Fibroblast of lung (primary cell): Measurements from ENCODE around the gene BAD. TPM values are rescaled to one million over a fixed set of nuclear protein-coding genes. Genes with fewer than 3 reads are reported as not detected.

Experiments used
- DNase-seq, 2 donors: peaks; one replicate each; pipeline versions ENCODE4 v3.0.0 to v3.0.0-alpha.2; 2010; ENCODE audit warnings: low read depth in 2 of 2
- H2AFZ ChIP-seq: 2 replicates; pipeline ENCODE4 v1.5.1; 2012; ENCODE audit warnings: low read length, control low read depth, inconsistent platforms
- H3K27ac ChIP-seq: 2 replicates; pipeline ENCODE4 v1.5.1; 2011; ENCODE audit warnings: low read length, control low read depth; ENCODE audit not compliant: insufficient read depth
- H3K27me3 ChIP-seq: 2 replicates; pipeline ENCODE4 v1.5.1; 2011; ENCODE audit warnings: mild to moderate bottlenecking, low read length; ENCODE audit not compliant: control insufficient read depth, insufficient read depth
- H3K36me3 ChIP-seq: 2 replicates; pipeline ENCODE4 v1.5.1; 2011; ENCODE audit warnings: low read length; ENCODE audit not compliant: control insufficient read depth, insufficient read depth
- H3K4me1 ChIP-seq: 2 replicates; pipeline ENCODE4 v1.5.1; 2011; ENCODE audit warnings: low read length; ENCODE audit not compliant: control insufficient read depth, insufficient read depth; ENCODE audit errors: extremely low read depth
- H3K4me2 ChIP-seq: 2 replicates; pipeline ENCODE4 v1.5.1; 2011; ENCODE audit warnings: low read length, control low read depth; ENCODE audit not compliant: insufficient read depth; ENCODE audit errors: extremely low read depth
- H3K4me3 ChIP-seq, 4 experiments: fragments of 200-600 bp in 1 of 4; sonication (generic) in 1 of 4; replicated peaks in 1 of 4; 2 replicates each; pipeline ENCODE4 v1.5.1; 2011 to 2016; ENCODE audit warnings: low read length in 4 of 4, low read depth in 3 of 4, mild to moderate bottlenecking in 3 of 4, control low read depth in 2 of 4, inconsistent platforms in 1 of 4, mixed read lengths in 1 of 4; ENCODE audit not compliant: insufficient read depth in 1 of 4; ENCODE audit errors: control extremely low read depth in 1 of 4
- H3K79me2 ChIP-seq: 2 replicates; pipeline ENCODE4 v1.5.1; 2012; ENCODE audit warnings: mild to moderate bottlenecking, low read length, inconsistent platforms; ENCODE audit not compliant: control insufficient read depth, insufficient read depth
- H3K9ac ChIP-seq: 2 replicates; pipeline ENCODE4 v1.5.1; 2011; ENCODE audit warnings: mild to moderate bottlenecking, low read length, control low read depth; ENCODE audit not compliant: insufficient read depth
- H3K9me3 ChIP-seq: 2 replicates; pipeline ENCODE4 v1.5.1; 2012; ENCODE audit warnings: low read depth, low read length; ENCODE audit not compliant: control insufficient read depth, insufficient read depth
- H4K20me1 ChIP-seq: 2 replicates; pipeline ENCODE4 v1.5.1; 2011; ENCODE audit warnings: low read length; ENCODE audit not compliant: control insufficient read depth, insufficient read depth; ENCODE audit errors: extremely low read depth
- EZH2 ChIP-seq: IDR thresholded peaks from 2 replicates; pipeline ENCODE4 v1.5.1; 2012; ENCODE audit warnings: low read length, control low read depth, mild to moderate bottlenecking; ENCODE audit errors: missing control alignments
- polyA plus RNA-seq, 2 donors: library from polyadenylated mRNA; depleted of rRNA in 1 of 2; stranded (reverse) in 1 of 2; unstranded in 1 of 2; fragments of >200 nt; gene quantifications; 2 replicates each; pipeline ENCODE4 v1.2.1, GENCODE V29; 2011 to 2012; ENCODE audit warnings: missing spikeins in 1 of 2
- total RNA-seq: library from RNA; depleted of rRNA; stranded (reverse); fragments of >200 nt; gene quantifications from 2 replicates; pipeline ENCODE4 v1.2.1, GENCODE V29; 2014
- TF ChIP-seq, protein P1 (sequence below), 2 donors: IDR thresholded peaks in 1 of 2; conservative IDR thresholded peaks in 1 of 2; 1 replicate in 1 of 2; 2 replicates in 1 of 2; pipeline ENCODE4 v1.5.1; 2011 to 2012; ENCODE audit warnings: low read length in 2 of 2, control low read depth in 1 of 2, inconsistent platforms in 1 of 2, low read depth in 1 of 2, mild to moderate bottlenecking in 1 of 2

The BAD gene
- total and polyA plus RNA-seq, 2 donors (not counting 1 experiment from before 2014, with no cell fraction given) = 31.6 to 79.9 TPM

DNA sequence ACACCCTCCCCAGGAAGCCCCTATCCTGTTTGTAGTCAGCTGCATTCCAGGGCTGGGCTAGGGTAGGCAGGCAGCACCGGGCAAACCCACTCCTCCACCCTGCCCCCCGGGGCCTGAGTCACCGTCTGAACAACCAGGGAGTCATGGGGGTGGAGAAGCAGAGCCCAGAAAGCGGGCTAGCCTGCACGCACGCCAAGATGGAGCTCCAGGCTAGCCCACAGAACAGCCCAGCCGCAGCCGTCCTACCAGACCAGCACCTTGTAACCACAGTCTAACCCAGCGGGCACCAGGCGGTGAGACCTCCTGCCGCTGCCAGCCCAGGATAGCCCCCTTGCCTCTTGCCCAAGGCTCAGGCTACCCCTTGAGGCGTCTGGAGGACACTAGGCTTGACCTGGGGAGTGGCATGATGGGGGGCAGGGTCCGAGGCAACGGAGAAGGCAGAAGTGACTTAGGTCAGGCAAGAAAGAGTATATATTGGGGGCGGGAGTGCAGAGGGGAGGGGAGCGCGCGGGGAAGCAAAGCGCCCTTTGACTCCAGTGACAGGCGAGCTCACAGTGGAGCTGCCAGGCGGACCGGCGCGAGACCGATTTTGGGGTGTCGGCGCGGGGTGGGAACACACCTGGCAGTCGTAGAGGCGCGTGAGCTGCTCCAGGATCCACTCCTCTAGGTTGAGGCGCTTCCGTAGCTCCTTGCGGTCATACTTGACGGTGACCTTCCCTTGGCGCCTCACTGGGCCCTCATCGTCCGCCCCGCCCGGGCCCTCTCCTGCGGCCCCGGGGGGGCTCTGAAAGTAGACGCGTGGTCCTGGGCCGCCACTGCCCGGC lies 38.5 kb downstream of the BAD start:
- Histone ChIP-seq H3K27ac (peak overlapping the region; percentile 85), H3K27me3 (no peaks in the 10 kb centered on the region), H4K20me1 (no peaks in the 10 kb centered on the region), H3K36me3 (peaks cover 4% of the 10 kb centered on the region), H2AFZ (no peak overlapping the region), H3K4me2 (peak overlapping the region; percentile 92), H3K4me3 (peak overlapping the region; percentile 86 to 97 (median 94)), H3K9me3 (no peaks in the 10 kb centered on the region), H3K9ac (peak overlapping the region; percentile 79), H3K79me2 (peaks cover 38% of the 10 kb centered on the region), H3K4me1 (peaks cover 20% of the 10 kb centered on the region)
- DNase-seq = peak; percentile 83 to 95
- TF ChIP-seq, protein P1, sequence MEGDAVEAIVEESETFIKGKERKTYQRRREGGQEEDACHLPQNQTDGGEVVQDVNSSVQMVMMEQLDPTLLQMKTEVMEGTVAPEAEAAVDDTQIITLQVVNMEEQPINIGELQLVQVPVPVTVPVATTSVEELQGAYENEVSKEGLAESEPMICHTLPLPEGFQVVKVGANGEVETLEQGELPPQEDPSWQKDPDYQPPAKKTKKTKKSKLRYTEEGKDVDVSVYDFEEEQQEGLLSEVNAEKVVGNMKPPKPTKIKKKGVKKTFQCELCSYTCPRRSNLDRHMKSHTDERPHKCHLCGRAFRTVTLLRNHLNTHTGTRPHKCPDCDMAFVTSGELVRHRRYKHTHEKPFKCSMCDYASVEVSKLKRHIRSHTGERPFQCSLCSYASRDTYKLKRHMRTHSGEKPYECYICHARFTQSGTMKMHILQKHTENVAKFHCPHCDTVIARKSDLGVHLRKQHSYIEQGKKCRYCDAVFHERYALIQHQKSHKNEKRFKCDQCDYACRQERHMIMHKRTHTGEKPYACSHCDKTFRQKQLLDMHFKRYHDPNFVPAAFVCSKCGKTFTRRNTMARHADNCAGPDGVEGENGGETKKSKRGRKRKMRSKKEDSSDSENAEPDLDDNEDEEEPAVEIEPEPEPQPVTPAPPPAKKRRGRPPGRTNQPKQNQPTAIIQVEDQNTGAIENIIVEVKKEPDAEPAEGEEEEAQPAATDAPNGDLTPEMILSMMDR (conservative IDR thresholded peaks at IDR 0.05 in 1 of 2, IDR thresholded peaks at IDR 0.05 in 1 of 2; ENCODE audit: low read depth in 1 of 2, low read length in 2 of 2) = no peak
- no peak for TF ChIP-seq EZH2

DNA sequence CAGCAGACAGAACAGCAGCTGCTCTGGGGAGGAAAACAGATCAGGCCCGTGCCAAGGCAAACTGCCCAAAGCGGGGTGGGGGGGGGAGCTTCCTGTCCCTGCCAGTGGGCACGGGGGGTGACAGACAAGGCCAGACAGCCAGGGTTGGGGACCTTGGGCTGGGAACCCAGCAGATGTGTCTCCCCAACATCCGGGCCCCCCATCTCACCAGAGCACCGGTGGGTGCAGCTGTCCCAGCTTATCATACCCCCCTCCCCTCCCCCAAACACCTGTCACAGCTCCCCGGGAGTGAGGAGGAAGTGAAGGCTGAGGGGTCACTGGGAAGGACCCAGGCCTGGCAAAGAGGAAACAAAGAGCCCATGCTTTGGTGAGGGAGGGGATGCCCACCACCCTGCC lies 39.1 kb downstream of the BAD start:
- peak overlapping the region; percentile 92 for H3K4me2 ChIP-seq
- H3K9me3 ChIP-seq = no peaks in the 10 kb centered on the region
- DNase-seq = no peak
- peak overlapping the region; percentile 85 for H3K27ac ChIP-seq
- H3K4me3 ChIP-seq = peak overlapping the region; percentile 86 to 97 (median 94)
- peaks cover 38% of the 10 kb centered on the region for H3K79me2 ChIP-seq
- H3K27me3 ChIP-seq = no peaks in the 10 kb centered on the region
- no peaks in the 10 kb centered on the region for H4K20me1 ChIP-seq
- peak overlapping the region; percentile 79 for H3K9ac ChIP-seq
- H3K36me3 ChIP-seq = peaks cover 4% of the 10 kb centered on the region
- H3K4me1 ChIP-seq = peaks cover 18% of the 10 kb centered on the region
- TF ChIP-seq EZH2 = no peak
- TF ChIP-seq, protein P1 (conservative IDR thresholded peaks at IDR 0.05 in 1 of 2, IDR thresholded peaks at IDR 0.05 in 1 of 2; ENCODE audit: low read depth in 1 of 2, low read length in 2 of 2) = no peak
- no peak overlapping the region for H2AFZ ChIP-seq

DNA sequence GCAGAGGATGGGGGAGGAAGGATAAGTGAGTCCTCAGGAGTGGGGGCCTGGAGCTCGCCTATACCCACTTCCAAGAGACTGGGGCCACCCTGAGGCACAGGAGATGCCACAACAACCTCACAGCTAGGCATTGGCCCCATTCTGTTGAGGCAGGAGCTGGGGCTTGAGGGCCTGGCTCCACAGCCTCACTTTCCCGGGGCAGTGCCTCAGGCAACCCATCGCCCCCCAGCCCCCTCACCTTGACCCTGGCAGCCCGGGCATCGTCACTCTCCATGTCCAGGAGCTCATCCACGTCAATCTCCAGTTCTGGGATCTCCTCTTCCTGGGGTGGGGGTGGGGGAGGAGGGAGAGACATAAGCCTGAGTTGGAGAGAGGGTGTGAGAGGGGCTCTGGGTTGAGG lies 39.5 kb downstream of the BAD start:
- Histone ChIP-seq H3K4me2 (peak overlapping the region; percentile 92), H3K9ac (peak overlapping the region; percentile 79), H2AFZ (no peak overlapping the region), H3K27ac (peak overlapping the region; percentile 85), H3K27me3 (no peaks in the 10 kb centered on the region), H4K20me1 (no peaks in the 10 kb centered on the region), H3K9me3 (no peaks in the 10 kb centered on the region), H3K36me3 (peaks cover 4% of the 10 kb centered on the region), H3K79me2 (peaks cover 38% of the 10 kb centered on the region), H3K4me1 (peaks cover 23% of the 10 kb centered on the region), H3K4me3 (peak overlapping the region; percentile 86 to 97 (median 94))
- TF ChIP-seq EZH2 = no peak
- TF ChIP-seq, protein P1 (conservative IDR thresholded peaks at IDR 0.05 in 1 of 2, IDR thresholded peaks at IDR 0.05 in 1 of 2; ENCODE audit: low read depth in 1 of 2, low read length in 2 of 2) = no peak
- DNase-seq = no peak
